Spleen (tissue), 11 donors: ENCODE measurements around the gene TOP1. TPM values are rescaled to one million over a fixed set of nuclear protein-coding genes. Genes with fewer than 3 reads are reported as not detected.

Experiments used
- DNase-seq: peaks from one replicate; pipeline ENCODE4 v3.0.0-alpha.2; 2020
- H3K27ac ChIP-seq, 8 donors: fragments of 200-600 bp; sonication (generic) in 7 of 8; 1 replicate in 4 of 8; 2 replicates in 4 of 8; pipeline versions ENCODE4 v1.5.0 to v1.8.0; 2016 to 2021; ENCODE audit warnings: inconsistent platforms in 4 of 8, mild to moderate bottlenecking in 4 of 8, moderate library complexity in 1 of 8
- H3K27me3 ChIP-seq, 7 donors: fragments of 200-600 bp; sonication (generic) in 6 of 7; replicated peaks in 1 of 7; 1 replicate in 4 of 7; 2 replicates in 3 of 7; pipeline versions ENCODE4 v1.5.0 to v1.8.0; 2016 to 2021; ENCODE audit warnings: inconsistent platforms in 3 of 7, mild to moderate bottlenecking in 1 of 7
- H3K36me3 ChIP-seq, 6 donors: fragments of 200-600 bp; sonication (generic) in 5 of 6; 1 replicate in 4 of 6; 2 replicates in 2 of 6; pipeline versions ENCODE4 v1.5.0 to v1.8.0; 2016 to 2021; ENCODE audit warnings: inconsistent platforms in 2 of 6
- H3K4me1 ChIP-seq, 6 donors: fragments of 200-600 bp; sonication (generic) in 5 of 6; 1 replicate in 3 of 6; 2 replicates in 3 of 6; pipeline versions ENCODE4 v1.5.0 to v1.8.0; 2016 to 2021; ENCODE audit warnings: inconsistent platforms in 3 of 6
- H3K4me3 ChIP-seq, 8 donors: fragments of 200-600 bp; sonication (generic) in 7 of 8; 1 replicate in 4 of 8; 2 replicates in 4 of 8; pipeline versions ENCODE4 v1.5.0 to v1.8.0; 2016 to 2021; ENCODE audit warnings: inconsistent platforms in 4 of 8, mild to moderate bottlenecking in 4 of 8, moderate library complexity in 2 of 8
- H3K9me3 ChIP-seq, 8 donors: fragments of 200-600 bp; sonication (generic) in 7 of 8; 1 replicate in 4 of 8; 2 replicates in 4 of 8; pipeline versions ENCODE4 v1.5.0 to v1.8.0; 2016 to 2021; ENCODE audit warnings: inconsistent platforms in 4 of 8
- CTCF ChIP-seq, 11 experiments: fragments of 200-600 bp in 7 of 11; fragments of 450-650 bp in 4 of 11; sonication (generic) in 4 of 11; IDR thresholded peaks in 8 of 11; conservative IDR thresholded peaks in 3 of 11; 1 replicate in 7 of 11; 2 replicates in 4 of 11; pipeline versions ENCODE4 v1.4.0 to v1.8.0; 2016 to 2021; ENCODE audit warnings: antibody characterized with exemption in 11 of 11, inconsistent platforms in 4 of 11, mild to moderate bottlenecking in 1 of 11
- POLR2A ChIP-seq, 3 donors: fragments of 450-650 bp; IDR thresholded peaks; one replicate each; pipeline ENCODE4 v1.5.1; 2017; ENCODE audit warnings: antibody characterized with exemption in 3 of 3, mild to moderate bottlenecking in 1 of 3
- POLR2AphosphoS5 ChIP-seq, 3 donors: sonication (generic); formaldehyde crosslinking; IDR thresholded peaks; one replicate each; pipeline ENCODE4 v1.5.1; 2017; ENCODE audit warnings: antibody characterized with exemption in 3 of 3
- WGBS, 5 donors: extraction: QIAGEN DNeasy Blood & Tissue Kit in 3 of 5; methylation state at CpG; one replicate each; pipeline versions ENCODE4 v1.1.5 to v1.1.7; 2013 to 2018; 5-methylcytosine and 5-hydroxymethylcytosine counted together
- intact Hi-C: fragments of 100-400 bp; cut with DNase I; formaldehyde crosslinking; loops from one replicate; pipeline ENCODE4 v1.15.0; 2023; ENCODE audit warnings: low total_unique reads
- polyA plus RNA-seq, 3 donors: library from polyadenylated mRNA; stranded (reverse); fragments of 200-250 nt; gene quantifications; one replicate each; pipeline ENCODE4 v1.2.1, GENCODE V29; 2013
- total RNA-seq, 7 donors: library from RNA; depleted of rRNA in 3 of 7; stranded (reverse); fragments of >200 nt in 3 of 7; fragmentation: NEBNext Ultra II Directional in 4 of 7; extraction: Animal tissue kit (Norgen Biotek cat#: 25700) in 4 of 7; gene quantifications; one replicate each; pipeline versions ENCODE4 v1.1.0 to v1.2.1, GENCODE V29; 2016 to 2021
- donor health status: healthy with polysubstance abuse.
- donor health status: DM: no; HTN: no; CAD: no; lungs with moderate emphysema.
- donor health status: DM: no; HTN: no; CAD: no.
- donor health status: Bipolar disorder and iron deficiency.
- donor health status: healthy.
- donor health status: DM: no; HTN: no; CAD: no.
- donor health status: DM: yes; HTN: yes; CAD: no.

TOP1 gene
- total and polyA plus RNA-seq, 10 donors = 20.7 to 74.6 (median 44.8) TPM

GRCh38 chr20:41057999-41058673 is 29.5 kb downstream of the TOP1 start:
- 77 to 82% (median 79%) methylated on average over 3 of the region's 3 CpGs for WGBS, 5 donors
- TF ChIP-seq POLR2AphosphoS5 (IDR thresholded peaks at IDR 0.05) (no peak), CTCF (IDR thresholded peaks at IDR 0.05 in 8 of 11, conservative IDR thresholded peaks at IDR 0.05 in 3 of 11) (no peak), POLR2A (IDR thresholded peaks at IDR 0.05) (no peak)
- Histone ChIP-seq H3K27ac (peak overlapping the region in 1 of 8 donors; percentile 18), H3K27me3 (no peaks in the 10 kb centered on the region), H3K36me3 (peaks cover 0 to 22% (median 13%) of the 10 kb centered on the region in 6 donors), H3K9me3 (peaks cover 0 to 7% (median 0%) of the 10 kb centered on the region in 8 donors), H3K4me1 (peaks cover 10 to 96% (median 39%) of the 10 kb centered on the region in 6 donors), H3K4me3 (no peak overlapping the region)
- DNase-seq = no peak
- intact Hi-C loops = no loop called here

- intact Hi-C loops = no loop called here
- Histone ChIP-seq H3K4me1 (peaks cover 5 to 96% (median 38%) of the 10 kb centered on the region in 6 donors), H3K4me3 (no peak overlapping the region), H3K36me3 (peaks cover 0 to 30% (median 13%) of the 10 kb centered on the region in 6 donors), H3K9me3 (peaks cover 0 to 6% (median 0%) of the 10 kb centered on the region in 8 donors), H3K27me3 (no peaks in the 10 kb centered on the region), H3K27ac (peak overlapping the region in 1 of 8 donors; percentile 18)
- 91 to 97% (median 95%) methylated on average over 14 of the region's 14 CpGs for WGBS, 5 donors
- no peak for TF ChIP-seq CTCF (IDR thresholded peaks at IDR 0.05 in 8 of 11, conservative IDR thresholded peaks at IDR 0.05 in 3 of 11)
- TF ChIP-seq POLR2AphosphoS5 (IDR thresholded peaks at IDR 0.05) = no peak
- DNase-seq = no peak
Observed at GRCh38 chr20:41058674-41059635, 30.3 kb downstream of the TOP1 start.

GRCh38 chr20:41061155-41061554 is 32.5 kb downstream of the TOP1 start:
- intact Hi-C loops = no loop called here
- H3K9me3 ChIP-seq = no peaks in the 10 kb centered on the region
- H3K36me3 ChIP-seq = peaks cover 0 to 50% (median 13%) of the 10 kb centered on the region in 6 donors
- H3K4me1 ChIP-seq = peaks cover 0 to 97% (median 32%) of the 10 kb centered on the region in 6 donors
- H3K4me3 ChIP-seq = no peak overlapping the region
- no peaks in the 10 kb centered on the region for H3K27me3 ChIP-seq
- H3K27ac ChIP-seq = no peak overlapping the region
- no peak for DNase-seq
- 95 to 99% (median 97%) methylated on average over 3 of the region's 3 CpGs for WGBS, 5 donors
- TF ChIP-seq POLR2AphosphoS5 (IDR thresholded peaks at IDR 0.05) (no peak), CTCF (IDR thresholded peaks at IDR 0.05 in 8 of 11, conservative IDR thresholded peaks at IDR 0.05 in 3 of 11) (no peak), POLR2A (IDR thresholded peaks at IDR 0.05) (no peak)

DNA sequence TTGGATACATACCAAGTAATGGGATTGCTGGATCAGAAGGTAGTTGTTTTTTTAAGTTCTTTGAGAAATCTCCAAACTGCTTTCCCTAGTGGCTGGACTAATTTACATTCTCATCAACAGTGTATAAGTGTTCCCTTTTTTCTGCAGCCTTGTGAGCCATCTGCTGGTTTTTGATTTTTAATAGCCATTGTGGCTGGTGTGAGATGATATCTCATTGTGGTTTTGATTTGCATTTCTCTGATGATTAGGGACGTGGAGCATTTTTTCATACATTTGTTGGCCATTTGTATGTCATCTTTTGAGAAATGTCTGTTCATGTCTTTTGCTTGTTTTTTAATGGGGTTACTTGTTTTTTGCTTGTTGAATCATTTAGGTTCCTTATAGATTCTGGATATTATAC is 34.8 kb downstream of the TOP1 start:
- Histone ChIP-seq H3K9me3 (no peaks in the 10 kb centered on the region), H3K36me3 (peaks cover 0 to 73% (median 22%) of the 10 kb centered on the region in 6 donors), H3K4me3 (no peak overlapping the region), H3K27ac (no peak overlapping the region), H3K27me3 (no peaks in the 10 kb centered on the region), H3K4me1 (peaks cover 0 to 90% (median 28%) of the 10 kb centered on the region in 6 donors)
- intact Hi-C loops = no loop called here
- TF ChIP-seq POLR2A (IDR thresholded peaks at IDR 0.05) (no peak), POLR2AphosphoS5 (IDR thresholded peaks at IDR 0.05) (no peak), CTCF (IDR thresholded peaks at IDR 0.05 in 8 of 11, conservative IDR thresholded peaks at IDR 0.05 in 3 of 11) (no peak)
- DNase-seq = no peak
- WGBS, 5 donors = 34 to 62% (median 45%) methylated on average over 1 of the region's 1 CpG
